GM21447 (cell line): Measurements from ENCODE around the gene RIPOR1.

Experiments
- ATAC-seq: cut with Tn5 transposase; IDR thresholded peaks from one replicate; pipeline ENCODE4 v1.9.1; 2021; ENCODE audit not compliant: unreplicated experiment

Gene RIPOR1

DNA sequence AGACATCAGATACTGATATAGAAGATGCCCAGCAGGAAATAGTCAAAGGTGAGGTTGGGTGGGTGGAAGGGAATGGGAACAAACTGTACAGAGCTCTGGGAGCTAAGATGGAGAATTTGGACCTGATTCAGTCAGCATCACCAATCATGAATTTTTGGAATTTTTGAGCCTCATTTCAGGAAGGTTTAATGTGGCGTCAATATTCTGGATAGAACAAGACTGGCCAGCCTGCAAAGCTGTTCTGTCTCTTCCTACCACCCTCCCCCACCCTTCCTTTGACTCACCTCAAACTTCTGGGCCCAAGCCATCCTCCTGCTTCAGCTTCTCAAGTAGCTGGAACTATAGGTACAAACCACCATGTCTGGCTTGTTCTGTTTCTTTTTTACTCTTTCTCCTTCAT lies 66.3 kb downstream of the RIPOR1 start:
- no peak for ATAC-seq
